Muscle of leg (tissue), 11 donors: ENCODE results near the gene CYTH1. TPM values are rescaled to one million over a fixed set of nuclear protein-coding genes. Genes with fewer than 3 reads are reported as not detected.
A peak's percentile ranks its signal among the peaks of the same experiment; 100 is the strongest.

Experiments
- DNase-seq: peaks from one replicate; pipeline ENCODE4 v3.0.0; 2013
- H3K27ac ChIP-seq: one replicate; pipeline ENCODE4 v1.5.1; 2013; ENCODE audit warnings: mild to moderate bottlenecking, low read length, control low read depth
- H3K27me3 ChIP-seq: one replicate; pipeline ENCODE4 v1.6.1; 2013; ENCODE audit warnings: low read length; ENCODE audit not compliant: control insufficient read depth, insufficient read depth
- H3K36me3 ChIP-seq: one replicate; pipeline ENCODE4 v1.6.1; 2013; ENCODE audit warnings: low read length; ENCODE audit not compliant: control insufficient read depth, insufficient read depth
- H3K4me1 ChIP-seq: one replicate; pipeline ENCODE4 v1.6.1; 2013; ENCODE audit warnings: low read length; ENCODE audit not compliant: control insufficient read depth, insufficient read depth
- H3K4me3 ChIP-seq: one replicate; pipeline ENCODE4 v1.5.1; 2013; ENCODE audit warnings: low read length, control low read depth
- H3K9me3 ChIP-seq: replicated peaks from 2 replicates; pipeline ENCODE4 v1.6.1; 2013; ENCODE audit warnings: low read depth, low read length; ENCODE audit not compliant: control insufficient read depth
- WGBS: methylation state at CpG from one replicate; pipeline ENCODE4 v1.1.5; 2013; ENCODE audit warnings: missing lambda C conversion rate; ENCODE audit not compliant: insufficient coverage; 5-methylcytosine and 5-hydroxymethylcytosine counted together
- polyA plus RNA-seq, 8 donors: library from polyadenylated mRNA; unstranded; fragments of 120-200 nt; gene quantifications; one replicate each; pipeline versions ENCODE4 v1.2.1 to v1.2.3, GENCODE V29; 2013; ENCODE audit warnings: inconsistent platforms in 1 of 8, low replicate concordance in 1 of 8; ENCODE audit not compliant: insufficient read length in 8 of 8, insufficient read depth in 1 of 8
- total RNA-seq: library from RNA; stranded (reverse); fragments of 120-200 nt; gene quantifications from one replicate; pipeline ENCODE4 v1.2.4, GENCODE V29; 2013

The CYTH1 gene
- total and polyA plus RNA-seq, 9 donors = 17.3 to 26.9 (median 21.1) TPM

DNA sequence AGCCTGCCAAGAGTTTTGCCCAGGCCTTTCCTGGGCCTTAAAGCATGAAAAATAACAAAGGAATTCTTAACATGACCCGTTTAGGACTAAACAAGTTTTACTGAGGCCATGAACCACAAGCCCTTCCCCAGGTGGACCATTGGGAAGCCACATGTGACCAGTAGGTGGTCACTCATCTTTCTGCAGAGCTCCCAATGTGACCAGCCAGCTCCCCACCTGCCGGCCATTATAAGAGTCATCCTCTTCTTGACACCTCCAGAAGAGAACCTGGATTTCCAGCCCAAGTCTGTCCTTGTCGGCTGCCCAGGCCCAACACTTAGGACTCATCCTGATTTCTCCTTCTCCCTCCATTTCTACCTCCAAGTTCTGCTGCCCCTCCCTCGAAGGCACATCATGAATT, 113.2 kb downstream of the CYTH1 start:
- Histone ChIP-seq H3K27me3 (no peaks in the 10 kb centered on the region), H3K4me1 (peaks cover 41% of the 10 kb centered on the region), H3K9me3 (no peaks in the 10 kb centered on the region), H3K27ac (no peak overlapping the region), H3K36me3 (peaks cover 10% of the 10 kb centered on the region), H3K4me3 (no peak overlapping the region)
- 92% methylated on average over 4 of the region's 4 CpGs for WGBS
- DNase-seq = no peak

DNA sequence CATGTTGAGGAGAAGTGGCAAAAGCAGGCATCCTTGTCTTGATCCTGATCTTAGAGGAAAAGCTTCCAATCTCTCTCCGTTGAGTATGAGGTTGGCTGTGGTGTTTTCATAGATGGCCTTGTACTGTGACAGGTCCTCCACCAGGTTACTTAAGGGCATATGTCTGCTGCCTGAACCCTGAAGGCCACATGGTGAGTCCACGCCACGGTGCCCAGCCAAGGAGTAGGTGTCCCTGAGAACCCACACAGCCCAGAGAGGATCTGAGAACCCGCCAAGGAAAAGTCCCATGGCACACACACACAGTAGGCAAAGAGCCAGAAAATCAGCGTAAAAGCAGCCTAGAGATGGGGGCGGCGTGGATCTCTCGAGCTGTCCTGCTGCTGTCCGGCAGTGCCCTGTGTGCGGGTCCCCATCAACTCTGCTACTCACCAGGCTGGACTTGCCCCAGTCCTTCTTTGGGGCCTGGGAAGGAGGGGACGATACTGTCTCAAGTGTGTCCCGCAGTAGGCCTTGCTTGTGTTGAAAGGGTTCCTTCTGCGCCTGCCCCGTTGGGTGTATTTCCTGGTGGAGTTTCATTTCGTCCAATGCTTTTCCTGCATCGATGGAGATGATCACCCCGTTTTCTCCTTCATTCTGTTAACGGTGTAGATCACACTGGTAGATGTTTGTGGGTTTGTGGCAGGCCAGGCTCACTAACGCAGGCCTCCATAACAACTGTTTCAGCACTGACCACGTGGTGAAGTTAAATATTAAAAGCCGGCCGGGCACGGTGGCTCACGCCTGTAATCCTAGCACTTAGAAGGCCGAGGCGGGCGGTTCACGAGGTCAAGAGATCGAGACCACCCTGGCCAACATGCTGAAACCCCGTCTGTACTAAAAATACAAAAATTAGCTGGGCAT, 114.1 kb downstream of the CYTH1 start:
- Histone ChIP-seq H3K9me3 (no peaks in the 10 kb centered on the region), H3K36me3 (peaks cover 10% of the 10 kb centered on the region), H3K27ac (no peak overlapping the region), H3K27me3 (no peaks in the 10 kb centered on the region), H3K4me1 (peaks cover 34% of the 10 kb centered on the region), H3K4me3 (no peak overlapping the region)
- no peak for DNase-seq
- WGBS = 91% methylated on average over 24 of the region's 30 CpGs

DNA sequence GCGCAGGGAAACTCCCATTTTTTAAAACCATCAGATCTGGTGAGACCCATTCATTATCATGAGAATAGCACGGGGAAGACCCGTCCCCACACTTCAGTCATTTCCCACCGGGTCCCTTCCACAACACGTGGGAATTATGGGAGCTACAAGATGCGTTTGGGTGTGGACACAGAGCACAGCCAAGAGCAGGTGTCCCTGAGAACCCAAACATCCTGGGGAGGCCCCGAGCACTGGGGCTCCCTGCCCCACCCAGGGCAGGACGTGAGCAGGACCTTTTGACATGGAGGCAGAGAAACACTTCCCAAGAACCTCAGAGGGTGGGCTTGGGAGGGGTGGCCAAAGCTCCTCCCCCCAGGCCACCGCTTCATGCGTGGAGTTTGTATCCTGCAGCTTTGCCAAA, 115.0 kb downstream of the CYTH1 start:
- H3K27me3 ChIP-seq = no peaks in the 10 kb centered on the region
- no peak for DNase-seq
- no CpG with 5 or more reads among the region's 10 CpGs for WGBS
- no peaks in the 10 kb centered on the region for H3K9me3 ChIP-seq
- H3K36me3 ChIP-seq = peaks cover 9% of the 10 kb centered on the region
- peaks cover 27% of the 10 kb centered on the region for H3K4me1 ChIP-seq
- no peak overlapping the region for H3K4me3 ChIP-seq
- no peak overlapping the region for H3K27ac ChIP-seq

DNA sequence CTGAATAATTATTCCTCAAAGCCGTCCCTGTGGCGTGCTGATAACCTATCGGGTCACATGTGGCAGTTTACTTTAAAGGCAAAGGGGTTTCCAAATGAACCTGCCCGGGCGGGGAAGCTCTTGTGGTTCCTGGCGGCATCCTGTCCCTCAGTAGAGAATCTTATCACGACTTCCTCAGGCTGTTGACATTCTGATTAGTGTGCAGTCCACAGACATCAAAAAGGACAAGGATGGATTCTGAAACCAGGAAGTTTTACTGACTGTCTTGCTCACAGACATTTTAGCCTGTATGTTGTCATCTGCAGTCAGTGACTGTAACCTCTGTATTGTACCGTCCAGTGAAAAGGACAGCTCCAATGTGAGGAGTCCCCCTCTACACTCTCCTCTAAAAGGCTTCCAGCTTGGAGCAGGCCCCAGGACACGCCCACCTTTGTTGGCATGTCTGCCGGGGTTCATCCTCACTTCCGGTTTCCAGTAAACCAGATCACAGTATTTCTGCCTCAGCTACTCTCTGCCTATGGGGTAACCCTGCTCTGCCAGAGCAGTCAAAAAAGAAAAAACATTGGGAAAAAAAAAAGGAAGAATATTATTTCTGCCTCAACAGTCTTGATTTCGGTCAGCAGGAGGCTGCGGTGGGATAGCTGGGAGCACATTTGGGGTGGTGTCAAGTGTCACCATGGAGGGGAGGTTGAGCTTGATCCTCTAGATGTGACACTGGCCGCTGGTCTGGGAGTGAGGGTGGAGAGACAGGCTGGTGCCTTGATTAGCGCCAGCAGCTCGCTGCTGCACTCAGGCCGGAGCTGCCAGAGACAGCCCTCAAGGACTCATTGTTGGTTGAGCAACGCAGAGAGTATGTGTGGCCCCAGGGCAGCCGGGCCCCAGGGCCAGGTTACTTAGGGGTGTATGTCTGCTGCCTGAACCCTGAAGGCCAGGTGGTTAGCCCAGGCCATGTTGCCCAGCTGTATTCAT, 115.8 kb downstream of the CYTH1 start:
- 66% methylated on average over 14 of the region's 19 CpGs for WGBS
- Histone ChIP-seq H3K4me3 (no peak overlapping the region), H3K27ac (peak overlapping the region; percentile 67), H3K27me3 (no peaks in the 10 kb centered on the region), H3K9me3 (no peaks in the 10 kb centered on the region), H3K4me1 (peaks cover 30% of the 10 kb centered on the region), H3K36me3 (peaks cover 7% of the 10 kb centered on the region)
- peak; percentile 56 for DNase-seq

- DNase-seq = no peak
Measured at GRCh38 chr17:78665387-78665951, 116.6 kb downstream of the CYTH1 start.

GRCh38 chr17:78664476-78665386, 117.3 kb downstream of the CYTH1 start:
- peak; percentile 77 for DNase-seq
- H3K9me3 ChIP-seq = no peaks in the 10 kb centered on the region
- H3K4me1 ChIP-seq = peaks cover 34% of the 10 kb centered on the region
- WGBS = 75% methylated on average over 21 of the region's 24 CpGs
- H3K27ac ChIP-seq = no peak overlapping the region
- no peaks in the 10 kb centered on the region for H3K36me3 ChIP-seq
- H3K4me3 ChIP-seq = no peak overlapping the region
- no peaks in the 10 kb centered on the region for H3K27me3 ChIP-seq

More at GRCh38 chr17:78665387-78665951, 116.6 kb downstream of the CYTH1 start:
- WGBS = 73% methylated on average over 8 of the region's 15 CpGs
- Histone ChIP-seq H3K27ac (peak overlapping the region; percentile 67), H3K9me3 (no peaks in the 10 kb centered on the region), H3K4me1 (peaks cover 34% of the 10 kb centered on the region), H3K27me3 (no peaks in the 10 kb centered on the region), H3K4me3 (no peak overlapping the region), H3K36me3 (peaks cover 3% of the 10 kb centered on the region)

DNA sequence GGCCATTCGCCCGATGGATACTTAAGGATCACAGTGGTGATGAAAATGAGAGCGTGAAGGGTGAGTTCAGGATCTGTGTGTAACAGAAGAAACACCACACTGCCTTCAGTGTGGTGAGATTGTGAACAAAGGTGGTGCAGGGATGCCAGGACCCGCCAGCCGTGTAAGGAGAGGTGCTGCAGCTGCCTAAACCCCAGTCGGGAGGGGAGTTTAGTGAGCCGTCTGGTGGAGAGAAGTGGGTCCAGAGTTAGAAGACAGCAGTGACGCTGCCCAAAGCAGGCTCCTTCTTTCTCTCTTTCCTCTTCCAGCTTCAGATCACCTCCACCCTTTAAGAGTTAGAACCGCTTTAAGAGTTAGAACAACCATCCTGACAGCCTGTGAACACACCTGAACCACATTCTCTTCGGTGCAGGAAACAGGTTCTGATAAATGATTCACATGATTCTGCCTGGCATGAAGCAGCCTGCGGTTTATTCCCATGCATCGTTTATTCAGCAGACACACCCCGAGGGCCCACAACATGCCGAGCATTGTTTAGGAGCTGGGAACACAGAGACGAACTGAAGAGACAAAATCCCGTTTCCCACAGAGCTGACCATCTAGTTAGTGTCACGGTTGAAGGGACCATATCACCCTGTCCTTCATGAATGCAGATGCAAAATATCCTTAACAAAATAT, 120.8 kb downstream of the CYTH1 start:
- 77% methylated on average over 12 of the region's 17 CpGs for WGBS
- Histone ChIP-seq H3K27me3 (no peaks in the 10 kb centered on the region), H3K4me3 (no peak overlapping the region), H3K27ac (no peak overlapping the region), H3K9me3 (no peaks in the 10 kb centered on the region), H3K36me3 (no peaks in the 10 kb centered on the region), H3K4me1 (peaks cover 36% of the 10 kb centered on the region)
- DNase-seq = no peak

GRCh38 chr17:78659546-78659945, 122.5 kb downstream of the CYTH1 start:
- no peaks in the 10 kb centered on the region for H3K27me3 ChIP-seq
- peaks cover 20% of the 10 kb centered on the region for H3K4me1 ChIP-seq
- no peaks in the 10 kb centered on the region for H3K9me3 ChIP-seq
- no peak for DNase-seq
- H3K27ac ChIP-seq = no peak overlapping the region
- WGBS = 94% methylated on average over 10 of the region's 12 CpGs
- no peak overlapping the region for H3K4me3 ChIP-seq
- H3K36me3 ChIP-seq = no peaks in the 10 kb centered on the region

DNA sequence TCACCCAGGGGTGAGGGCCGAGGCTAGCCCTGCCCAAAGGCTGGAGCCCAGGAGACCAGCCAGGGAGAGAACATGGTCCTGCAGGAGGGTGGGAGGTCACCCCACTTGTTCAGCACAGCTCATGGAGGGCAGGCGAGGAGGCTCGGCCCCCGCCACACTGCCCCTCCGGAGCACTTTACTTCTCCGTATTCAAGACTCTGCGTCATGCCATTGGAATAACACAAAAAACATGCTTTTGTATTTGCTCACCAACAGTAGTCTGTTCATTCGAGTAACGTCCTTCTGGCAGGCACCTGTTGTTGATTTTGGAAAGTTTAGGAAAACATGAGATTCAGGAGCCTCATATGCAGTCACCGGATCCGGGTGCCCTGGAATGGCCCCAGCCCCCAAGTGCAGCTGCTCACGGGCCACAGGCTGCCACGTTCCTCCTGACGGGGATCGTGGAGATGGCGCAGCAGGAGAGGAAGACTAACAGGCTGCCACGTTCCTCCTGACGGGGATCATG, 123.7 kb downstream of the CYTH1 start:
- peaks cover 20% of the 10 kb centered on the region for H3K4me1 ChIP-seq
- no peaks in the 10 kb centered on the region for H3K27me3 ChIP-seq
- no peak overlapping the region for H3K4me3 ChIP-seq
- WGBS = 74% methylated on average over 14 of the region's 18 CpGs
- H3K36me3 ChIP-seq = no peaks in the 10 kb centered on the region
- peak overlapping the region; percentile 59 for H3K27ac ChIP-seq
- H3K9me3 ChIP-seq = no peaks in the 10 kb centered on the region
- peak; percentile 64 for DNase-seq
